ENCODE data around the gene LBX1.

The LBX1 gene

DNA sequence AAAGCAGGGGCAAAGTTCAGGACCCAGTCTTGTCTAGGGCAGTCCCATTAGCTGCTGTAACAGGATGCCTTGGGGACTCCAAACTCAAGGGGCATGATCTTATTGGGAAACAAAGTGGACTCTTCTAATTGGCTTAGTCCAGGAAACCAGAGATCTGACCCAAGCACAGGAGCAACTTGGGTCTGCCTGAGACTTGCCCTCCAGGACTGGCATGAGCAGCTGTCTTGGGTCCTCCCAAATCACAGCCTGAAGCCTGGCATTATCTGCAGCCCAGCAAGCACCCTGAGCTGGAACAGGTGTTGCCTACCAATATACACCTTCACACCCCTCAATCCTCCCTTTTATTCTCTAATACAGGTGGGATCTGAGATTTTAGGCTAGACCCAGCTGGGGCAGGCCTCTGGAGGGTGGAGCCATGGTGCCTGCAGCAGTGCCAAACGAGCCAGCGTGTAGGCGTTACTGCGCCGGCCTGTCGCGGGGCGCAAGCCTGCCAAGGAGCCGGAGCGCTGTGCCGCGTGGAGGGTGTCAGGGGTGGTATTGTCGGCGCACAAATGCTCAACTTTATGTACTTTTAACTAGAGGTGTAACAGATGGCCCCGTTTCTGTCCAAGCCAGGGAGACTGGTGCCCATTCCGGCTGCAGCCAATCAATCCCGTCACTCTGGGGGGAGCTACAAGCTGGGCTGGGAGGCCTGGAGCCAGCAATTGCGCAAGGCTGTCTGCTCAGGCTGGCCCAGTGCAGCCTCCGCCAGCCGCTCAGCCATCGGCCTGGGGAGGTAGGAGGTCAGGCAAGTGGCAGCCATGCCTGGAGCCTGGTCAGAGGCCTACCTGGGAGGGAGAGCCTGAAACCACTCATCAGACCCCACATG, 12.8 kb upstream of the LBX1 start:
- DNase-seq (ENCODE audit: low read depth), result no peak

DNA sequence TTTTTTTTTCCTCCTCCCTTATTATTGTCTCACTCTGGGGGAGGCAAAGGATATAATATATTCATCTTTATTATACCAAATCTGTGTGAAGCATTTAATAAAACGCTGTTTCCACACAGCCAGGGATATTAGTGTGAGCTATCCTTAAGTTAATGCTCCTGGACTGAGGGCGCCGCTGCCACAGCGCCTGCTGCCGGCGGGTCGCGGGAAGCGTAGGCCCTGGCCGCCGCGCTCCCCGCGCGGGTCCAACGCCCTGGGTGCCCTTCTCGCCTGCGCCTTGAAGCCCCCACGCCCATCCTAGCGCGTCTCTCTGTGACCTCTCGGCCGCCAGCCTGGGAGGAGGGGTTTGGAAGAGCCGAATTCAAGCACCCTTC, 9.5 kb upstream of the LBX1 start:
- no peak for DNase-seq (ENCODE audit: low read depth)

DNA sequence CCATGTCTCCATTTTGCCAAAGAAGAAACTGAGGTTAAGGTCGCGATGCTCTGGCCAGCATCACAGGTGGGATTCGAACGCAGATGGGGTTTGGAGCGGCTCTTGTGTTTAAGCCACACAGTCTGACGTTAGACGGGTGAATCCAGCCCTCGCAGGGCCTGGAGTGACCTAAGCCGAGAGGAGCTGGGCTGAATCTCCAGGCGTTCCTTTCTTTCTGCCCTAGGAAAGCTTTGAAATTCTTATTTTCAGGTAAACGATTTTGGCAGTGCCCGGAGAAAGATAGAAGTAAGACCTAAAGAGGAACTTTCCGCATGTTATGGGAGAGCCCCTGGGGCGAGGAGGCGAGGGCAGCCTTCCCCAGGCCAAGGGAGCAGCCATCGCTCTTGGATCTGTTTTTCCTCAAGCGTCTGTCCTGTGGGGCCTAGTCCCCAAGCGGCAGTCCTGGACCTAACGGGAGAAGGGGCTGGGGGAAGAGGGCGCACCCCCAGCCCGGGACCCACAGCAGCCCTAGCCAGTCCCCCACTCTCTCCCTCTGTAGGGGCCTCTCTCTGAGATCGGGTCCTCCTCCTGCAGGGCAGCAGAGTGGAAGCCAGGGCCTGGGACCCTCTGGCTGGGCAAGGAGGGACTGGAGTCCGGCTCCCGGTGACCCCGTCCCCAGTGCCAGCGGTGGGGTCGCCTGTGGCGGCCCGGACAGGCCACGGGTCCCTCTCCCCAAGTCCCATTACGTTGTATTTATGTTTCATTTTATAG, 8.9 kb upstream of the LBX1 start:
- DNase-seq (ENCODE audit: low read depth), result no peak

DNA sequence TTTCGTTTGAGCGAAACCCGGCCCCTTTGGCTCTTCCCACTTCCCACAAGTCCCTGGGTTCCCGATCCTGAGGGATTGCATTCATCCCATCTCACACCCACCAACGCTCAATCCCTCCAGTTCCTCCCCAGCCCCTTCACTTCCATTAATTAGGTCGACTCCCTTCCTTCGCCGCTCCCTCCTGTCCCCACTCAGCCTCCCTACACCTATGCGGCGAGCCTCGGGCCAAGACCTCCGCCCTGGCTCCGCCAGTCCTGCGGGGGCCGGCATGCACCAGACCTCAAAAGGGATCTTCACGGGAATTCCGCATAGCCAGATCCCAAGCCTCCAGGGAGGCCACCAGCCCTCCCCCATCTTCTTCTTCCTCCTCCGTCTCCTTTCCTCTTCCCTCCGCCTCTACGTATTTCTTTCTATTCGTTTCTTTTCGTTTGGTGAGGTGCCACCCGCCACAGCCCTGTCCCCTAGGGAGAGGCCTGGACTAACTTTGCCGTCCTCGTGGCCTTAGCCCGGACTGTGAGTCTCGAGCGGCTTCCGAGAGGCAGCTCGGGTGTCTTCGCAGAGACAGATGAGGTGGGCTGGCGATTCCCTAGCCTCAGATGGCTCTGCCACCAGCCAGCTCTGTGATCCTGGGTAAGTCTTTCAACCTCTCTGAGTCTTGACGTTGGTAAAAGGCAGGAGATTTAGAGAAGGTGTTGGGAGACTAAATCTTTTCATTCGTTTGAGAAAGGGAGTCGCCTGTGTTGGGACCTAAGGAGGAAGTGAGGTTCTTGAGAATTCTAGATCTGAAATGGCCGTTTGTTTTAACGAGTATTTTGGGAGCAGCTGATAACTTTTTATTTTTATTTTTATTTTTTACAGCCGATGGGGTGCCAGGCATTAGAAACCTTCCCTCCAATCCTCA, 8.1 kb upstream of the LBX1 start:
- DNase-seq (ENCODE audit: low read depth), result no peak

DNA sequence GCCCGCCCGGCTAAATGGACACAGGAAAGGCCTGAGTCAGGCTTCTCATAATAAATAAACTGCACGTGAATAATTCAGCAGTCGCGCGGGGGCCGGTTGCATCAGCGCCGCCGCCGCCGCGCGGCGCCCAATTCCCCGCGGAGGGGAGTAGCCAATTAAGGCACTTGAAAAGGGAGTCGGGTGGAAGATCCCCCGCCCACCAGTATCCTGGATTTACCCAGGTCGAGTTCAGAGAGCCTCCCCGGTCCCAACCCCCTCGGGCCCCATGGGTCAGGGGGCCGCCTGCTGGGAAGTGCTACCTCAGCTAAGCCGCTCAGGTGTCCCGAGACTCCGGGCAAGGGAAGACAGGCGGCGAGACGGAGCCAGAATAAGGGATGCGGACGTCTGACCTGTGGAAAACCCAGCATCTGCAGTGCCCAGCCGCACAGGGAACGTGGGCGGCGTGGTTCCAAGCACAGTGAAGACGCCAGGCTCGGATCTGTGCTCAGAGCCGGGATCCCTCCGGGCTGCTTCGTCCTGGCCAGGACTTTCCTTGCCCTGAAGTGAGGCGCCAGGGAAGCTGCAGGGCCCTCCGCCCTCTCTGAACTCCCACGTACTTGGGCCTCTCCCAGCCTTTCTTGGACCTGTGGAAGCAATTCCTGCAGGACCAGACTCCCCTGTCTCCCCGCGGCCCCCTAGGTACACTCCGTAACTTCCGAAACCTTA, 7.3 kb upstream of the LBX1 start:
- DNase-seq (ENCODE audit: low read depth), result no peak

DNA sequence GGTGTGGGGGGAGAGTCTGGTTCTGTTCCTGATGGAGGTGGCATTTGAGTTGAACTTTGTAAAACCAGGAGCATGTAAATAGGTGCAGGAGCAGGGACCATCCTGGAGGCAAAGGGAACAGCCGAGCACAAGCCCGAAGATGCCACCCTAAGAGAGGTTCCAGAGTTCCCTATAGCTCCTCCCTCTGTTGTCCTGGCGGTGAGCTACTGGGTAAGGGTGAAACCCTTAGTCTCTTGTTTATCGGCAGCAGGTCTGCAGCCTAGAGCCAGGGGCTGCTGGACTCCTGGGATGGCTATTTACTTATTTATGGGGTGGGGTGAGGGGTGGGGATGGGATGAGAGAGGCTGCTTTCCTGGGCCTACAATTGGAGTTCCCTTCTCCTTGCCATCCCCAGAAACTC, 6.5 kb upstream of the LBX1 start:
- DNase-seq (ENCODE audit: low read depth), result no peak

DNA sequence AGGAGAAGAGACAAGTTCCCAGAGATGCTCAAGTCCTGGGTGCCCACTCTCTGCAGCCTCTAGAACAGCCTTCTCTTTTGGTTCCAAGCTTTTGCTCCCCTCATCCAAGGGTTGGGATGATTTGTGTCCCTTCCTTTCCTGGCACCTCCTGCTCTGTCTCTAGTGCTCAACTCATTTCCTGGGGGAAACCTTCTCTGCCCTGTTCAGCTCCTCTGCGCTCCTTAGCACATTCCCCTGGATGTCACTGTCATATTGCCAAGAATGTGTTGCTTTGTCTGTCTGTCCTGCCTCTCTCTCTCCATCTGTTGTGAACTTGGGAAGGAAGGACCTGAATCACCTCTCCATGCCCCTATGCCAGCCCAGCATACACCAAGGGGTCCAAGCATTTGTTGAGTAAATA, 5.1 kb upstream of the LBX1 start:
- no peak for DNase-seq (ENCODE audit: low read depth)

DNA sequence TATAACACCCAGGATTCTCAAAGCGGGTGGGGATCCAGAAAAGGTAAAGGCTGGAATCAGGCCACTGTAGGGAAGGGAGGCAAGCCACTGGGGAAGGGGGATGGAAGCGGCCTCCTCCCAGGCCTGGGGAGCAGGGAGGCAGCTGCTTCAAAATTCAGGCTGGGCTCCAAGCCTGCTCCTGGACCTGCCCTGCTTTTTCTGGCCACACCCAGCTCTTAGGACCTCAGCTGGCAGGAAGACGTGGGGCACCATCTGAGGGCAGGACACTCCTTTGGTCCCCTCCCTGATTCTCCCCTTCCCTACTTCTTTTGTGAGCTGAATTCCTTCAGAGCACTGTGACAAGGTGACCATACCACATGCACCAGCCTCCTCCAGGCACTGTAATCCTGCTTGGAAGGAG, 4.6 kb upstream of the LBX1 start:
- no peak for DNase-seq (ENCODE audit: low read depth)

DNA sequence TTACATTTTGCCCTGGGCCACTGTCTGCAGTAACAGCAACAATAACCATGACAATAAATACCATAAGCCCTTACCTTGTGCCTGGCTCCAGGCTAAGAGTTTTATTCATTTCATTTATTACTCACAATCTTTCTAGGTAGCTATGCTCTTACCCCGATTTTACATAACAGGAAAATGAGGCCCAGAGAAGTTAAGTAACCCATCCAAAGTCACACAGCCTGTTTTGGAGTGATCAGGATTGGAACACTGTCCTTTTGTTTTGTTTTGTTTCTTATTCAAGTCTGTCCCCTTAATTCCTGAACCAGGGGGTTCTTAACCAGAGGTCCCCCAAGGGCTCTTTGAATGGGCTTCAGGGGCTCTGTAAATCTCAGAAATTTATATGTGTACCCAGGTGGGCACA, 4.2 kb upstream of the LBX1 start:
- DNase-seq (ENCODE audit: low read depth), result no peak

DNA sequence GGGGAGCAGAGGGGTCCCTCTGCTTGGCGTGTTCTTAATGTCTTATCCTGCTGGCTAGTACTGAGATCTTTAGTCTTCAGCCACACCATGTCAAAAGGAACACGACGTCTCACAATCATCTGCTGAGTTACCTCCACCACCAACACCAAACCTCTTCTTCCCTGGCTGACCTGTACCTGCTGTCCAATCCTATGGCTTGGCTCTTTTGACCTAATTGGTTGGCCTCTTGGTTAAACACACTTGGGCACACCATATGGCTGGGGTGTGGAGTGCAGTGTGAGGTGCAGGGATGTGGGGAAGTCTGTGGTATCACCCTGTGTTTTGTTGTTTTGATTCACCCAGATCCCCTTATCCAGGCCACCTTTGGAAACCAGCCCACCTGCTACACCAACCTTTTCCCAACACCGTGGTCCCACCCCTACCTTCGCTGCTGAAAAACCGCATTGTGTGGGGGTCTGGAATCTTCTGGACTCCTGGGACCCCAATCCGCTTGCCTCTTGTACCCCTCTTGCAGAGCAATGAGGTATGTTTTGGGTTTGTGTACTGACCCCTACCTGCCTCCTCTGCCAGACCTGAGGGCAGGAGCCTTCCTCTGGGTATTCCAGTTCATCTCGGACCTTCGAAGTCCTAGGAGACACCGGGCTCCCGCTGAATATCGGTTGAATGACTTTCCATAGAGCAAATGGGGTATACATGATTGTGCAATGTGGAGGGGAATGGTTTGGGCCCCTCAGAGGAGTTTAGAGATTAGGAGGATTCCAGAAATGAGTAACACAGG, 2.8 kb upstream of the LBX1 start:
- DNase-seq (ENCODE audit: low read depth), result no peak

DNA sequence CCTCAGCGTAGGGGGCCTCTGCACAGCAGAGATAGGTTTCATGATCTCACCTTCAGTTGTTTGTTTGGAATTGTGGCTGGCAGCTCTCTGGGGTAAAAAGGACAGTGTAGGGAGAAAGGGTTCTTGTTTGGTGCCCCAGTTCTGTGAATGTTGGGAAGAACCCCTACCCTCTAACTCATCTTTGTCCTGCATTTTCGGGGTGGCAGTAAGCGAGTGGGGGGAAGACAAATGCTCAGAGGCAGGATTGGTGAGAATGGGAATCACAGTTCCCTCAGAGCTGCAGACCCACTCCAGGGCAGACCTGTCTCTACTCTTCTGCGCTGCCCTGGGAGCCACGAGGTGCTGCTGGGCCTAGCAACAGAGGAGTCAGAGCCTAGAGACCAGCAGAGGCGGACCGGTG, 1.8 kb upstream of the LBX1 start:
- no peak for DNase-seq (ENCODE audit: low read depth)

DNA sequence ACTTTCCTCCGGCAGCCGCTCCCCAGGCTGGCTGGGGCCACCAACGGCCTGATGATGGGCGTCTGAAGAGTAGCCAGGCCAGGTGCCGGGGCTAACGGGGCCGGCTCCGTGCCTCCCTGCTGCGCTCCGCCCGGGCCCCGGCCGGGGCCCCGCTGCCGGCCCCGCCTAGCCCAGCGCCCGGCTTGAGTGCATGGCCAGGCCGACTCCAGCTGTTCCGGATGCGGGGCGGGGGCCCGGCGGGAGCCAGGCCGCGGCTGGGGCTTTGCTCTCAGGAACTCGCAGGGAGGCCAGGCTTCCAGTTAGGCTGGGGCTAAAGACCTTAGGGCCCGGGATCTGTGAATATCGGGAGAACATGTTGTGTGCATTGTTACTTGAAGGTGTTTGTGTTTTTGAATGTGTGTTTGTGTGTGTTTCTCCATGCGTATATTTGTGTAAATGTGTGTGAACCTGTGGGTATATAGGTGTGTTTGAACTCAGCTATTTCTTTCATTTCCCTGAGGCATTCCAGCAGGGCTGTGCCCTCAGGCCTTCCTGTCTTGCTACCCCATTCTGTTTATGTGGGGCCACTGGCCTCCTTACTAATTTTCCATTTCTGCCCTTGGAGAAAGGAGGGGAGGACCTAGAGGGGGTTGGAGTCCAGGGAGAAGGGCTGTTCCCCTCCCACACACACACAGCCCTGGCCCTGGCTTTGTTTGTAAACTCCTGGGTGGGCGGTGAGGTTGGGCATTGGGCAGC, 1.1 kb upstream of the LBX1 start:
- DNase-seq (ENCODE audit: low read depth), result no peak

DNA sequence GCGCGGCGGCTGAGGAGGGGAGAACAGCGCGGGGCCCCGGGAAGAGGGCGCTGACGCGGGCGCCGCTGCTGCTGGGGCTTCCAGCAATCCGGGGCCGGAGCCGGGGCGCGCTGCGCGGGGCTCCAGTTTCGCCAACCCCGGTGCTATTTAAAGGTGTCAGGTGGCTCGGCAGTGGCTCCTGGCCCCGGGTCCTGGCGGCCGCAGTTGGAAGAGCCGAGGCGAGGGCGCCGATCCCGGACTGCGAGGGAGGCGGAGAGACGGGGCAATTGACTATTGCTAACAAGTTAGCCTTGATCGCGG, 347 bp downstream of the LBX1 start:
- no peak for DNase-seq (ENCODE audit: low read depth)

DNA sequence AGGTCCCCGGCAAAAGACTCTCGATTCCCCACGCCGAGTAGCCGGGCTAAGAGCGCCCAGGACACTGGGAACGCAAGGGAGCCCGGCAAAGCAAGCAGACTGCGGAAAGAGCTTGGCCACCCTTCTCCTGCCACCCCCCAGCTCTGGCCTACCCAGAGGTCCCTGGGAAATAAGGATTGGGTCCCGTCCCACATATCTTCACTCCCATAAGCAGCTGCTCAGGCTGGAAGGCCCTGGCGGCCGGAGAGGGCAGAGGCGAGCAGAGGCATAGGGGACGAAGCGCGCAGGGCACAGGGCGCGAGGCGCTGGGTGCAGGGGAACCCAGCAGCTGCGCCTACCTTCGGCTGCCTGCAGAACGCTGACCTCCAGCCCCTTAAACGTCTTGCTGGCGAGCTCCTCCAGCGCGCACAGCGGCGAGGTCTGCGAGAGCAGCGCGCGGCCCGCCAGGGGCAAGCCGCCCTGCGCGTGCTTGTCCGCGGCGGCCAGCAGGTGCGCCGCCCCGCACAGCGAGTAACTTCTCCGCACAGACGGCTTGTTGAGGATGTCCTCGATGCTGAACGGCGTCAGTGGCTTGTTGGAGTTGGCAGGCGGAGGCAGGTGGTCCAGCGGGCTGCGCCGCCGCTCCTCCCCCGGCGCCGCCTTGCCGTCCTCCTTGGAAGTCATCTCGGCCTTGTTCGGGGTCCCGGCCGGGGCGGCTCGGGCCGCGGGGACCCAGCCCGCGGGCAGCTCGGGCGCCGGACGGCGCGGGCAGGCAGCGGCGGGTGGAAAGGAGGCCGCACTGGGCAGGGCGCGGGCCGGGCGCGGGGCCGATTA, 904 bp downstream of the LBX1 start:
- DNase-seq (ENCODE audit: low read depth), result no peak

DNA sequence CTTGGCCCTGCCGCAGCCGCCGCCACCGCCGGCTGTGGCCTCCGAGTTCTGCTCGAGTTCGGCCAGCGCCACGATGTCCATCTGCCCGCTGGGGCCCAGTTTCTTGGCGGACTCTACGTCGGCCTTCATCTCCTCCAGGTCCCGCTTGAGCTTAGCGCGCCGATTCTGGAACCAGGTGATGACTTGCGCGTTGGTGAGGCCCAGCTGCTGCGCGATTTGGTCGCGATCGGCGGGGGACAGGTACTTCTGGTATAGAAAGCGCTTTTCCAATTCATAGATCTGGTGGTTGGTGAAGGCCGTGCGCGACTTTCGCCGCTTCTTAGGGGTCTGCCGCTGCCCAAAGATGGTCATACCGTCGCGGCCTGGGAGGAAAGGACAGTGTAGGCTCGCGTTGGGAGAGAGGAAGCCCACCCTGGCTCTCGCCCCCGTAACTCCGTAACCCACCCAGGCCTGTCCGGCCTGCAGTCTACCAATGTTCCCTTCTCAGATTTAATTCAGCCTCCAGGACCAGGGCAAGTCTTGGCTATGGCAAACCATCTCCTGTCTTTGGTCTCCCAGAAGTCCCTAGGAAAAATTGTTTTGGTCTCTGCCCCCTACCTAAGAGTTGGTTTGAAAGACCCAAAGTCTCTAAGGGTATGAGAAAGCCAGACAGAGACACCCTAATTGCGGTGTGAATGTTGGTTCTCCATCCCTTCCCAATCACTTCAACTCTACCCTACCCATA, 1.7 kb downstream of the LBX1 start:
- DNase-seq (ENCODE audit: low read depth), result no peak

DNA sequence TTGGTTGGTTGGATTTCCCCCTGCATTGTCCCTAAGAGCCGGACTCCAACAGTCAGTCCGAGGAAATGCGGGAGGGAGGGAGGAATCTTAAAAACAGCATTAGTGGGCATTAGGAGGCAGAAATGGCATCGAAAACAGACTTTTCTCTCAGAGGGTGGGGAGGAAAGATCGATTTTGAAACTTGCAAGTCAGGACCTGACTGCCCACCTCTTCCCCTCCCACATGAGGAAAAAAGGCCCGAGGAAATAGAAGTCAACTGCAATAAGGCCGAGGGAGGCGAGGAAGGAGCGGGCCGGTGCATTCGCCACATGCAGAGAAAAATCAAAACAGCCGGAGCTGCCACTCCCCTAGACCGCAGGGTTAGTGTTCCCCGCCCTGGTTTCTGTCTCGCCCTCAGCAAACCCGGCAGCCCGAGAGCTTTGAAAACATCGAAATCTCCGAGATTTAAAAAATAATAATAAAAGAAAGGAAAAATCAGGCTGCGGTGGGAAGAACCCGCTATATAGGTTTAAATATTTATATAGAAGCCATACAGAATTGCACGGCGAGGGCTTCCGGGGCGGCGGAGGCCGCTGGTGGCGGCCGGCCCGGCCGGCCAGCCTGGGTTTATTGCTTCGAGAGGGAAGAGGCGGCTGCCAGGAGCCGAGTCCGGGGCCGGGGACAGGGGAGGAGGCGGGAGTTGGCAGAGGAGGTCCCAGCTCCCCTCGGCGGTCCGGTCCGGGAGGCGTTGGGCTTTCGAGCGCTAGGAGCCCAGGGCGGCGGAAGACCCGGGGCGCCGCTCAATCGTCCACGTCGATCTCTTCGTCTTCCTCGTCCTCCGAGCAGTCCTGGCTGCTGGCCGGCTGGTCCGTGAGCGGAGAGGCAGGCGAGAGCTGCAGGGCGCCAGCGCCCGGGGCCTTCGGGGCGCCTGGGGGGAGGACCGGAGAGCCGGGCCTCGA, 2.5 kb downstream of the LBX1 start:
- no peak for DNase-seq (ENCODE audit: low read depth)

DNA sequence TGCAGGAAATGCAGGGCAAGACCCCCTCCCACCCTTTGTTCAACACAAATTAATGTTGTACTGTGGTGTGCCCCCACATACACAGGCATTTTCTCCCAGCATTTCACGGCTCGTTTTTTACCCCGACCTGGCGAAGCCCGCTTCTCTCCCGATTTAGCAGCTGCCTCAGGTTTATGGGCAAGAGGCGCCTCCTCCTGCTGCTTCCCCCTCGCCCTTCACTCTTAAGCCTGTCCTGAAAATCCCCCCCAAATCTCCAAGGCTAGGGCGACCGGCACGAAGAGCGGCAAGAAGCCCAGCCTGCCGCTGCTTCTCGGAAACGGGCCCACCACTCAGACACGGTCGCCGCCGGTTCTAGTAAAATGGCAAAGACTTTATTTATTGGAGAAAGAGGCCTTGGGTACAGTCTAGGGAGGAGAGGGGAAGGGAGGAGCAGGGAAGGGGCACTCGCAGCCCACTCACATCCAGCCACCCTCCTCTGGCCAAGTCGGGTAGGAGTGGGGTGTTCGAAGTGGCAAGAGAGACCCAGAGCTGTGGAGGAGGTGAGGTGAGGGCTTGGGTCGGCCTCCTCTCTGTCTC, 3.3 kb downstream of the LBX1 start:
- no peak for DNase-seq (ENCODE audit: low read depth)

Data from HS-27A (cell line).